ENCODE measurements around the gene LTO1.

- no peak for TF ChIP-seq POLR2A (IDR thresholded peaks at IDR 0.05; ENCODE audit: low read depth, low read length)
- TF ChIP-seq POLR2AphosphoS5 (IDR thresholded peaks at IDR 0.05; ENCODE audit: low read depth, low read length) = no peak
- TF ChIP-seq TAF1 (IDR thresholded peaks at IDR 0.05; ENCODE audit: borderline replicate concordance, low read depth, low read length) = no peak
These were observed 17.3 kb upstream of the LTO1 start for GRCh38 chr11:69692422-69692821.

All from GM12892 (cell line).